HG03108 (cell line): ENCODE results near the gene ESPNL.
"Not testable (repeated sequence)": the region's sequence is repeated elsewhere in the genome, so short reads cannot be mapped to it uniquely, and the experiment has no call there.

Experiments used
- ATAC-seq: cut with Tn5 transposase; IDR thresholded peaks from one replicate; pipeline ENCODE4 v1.9.1; 2021; ENCODE audit warnings: moderate library complexity; ENCODE audit not compliant: unreplicated experiment

ESPNL gene, protein sequence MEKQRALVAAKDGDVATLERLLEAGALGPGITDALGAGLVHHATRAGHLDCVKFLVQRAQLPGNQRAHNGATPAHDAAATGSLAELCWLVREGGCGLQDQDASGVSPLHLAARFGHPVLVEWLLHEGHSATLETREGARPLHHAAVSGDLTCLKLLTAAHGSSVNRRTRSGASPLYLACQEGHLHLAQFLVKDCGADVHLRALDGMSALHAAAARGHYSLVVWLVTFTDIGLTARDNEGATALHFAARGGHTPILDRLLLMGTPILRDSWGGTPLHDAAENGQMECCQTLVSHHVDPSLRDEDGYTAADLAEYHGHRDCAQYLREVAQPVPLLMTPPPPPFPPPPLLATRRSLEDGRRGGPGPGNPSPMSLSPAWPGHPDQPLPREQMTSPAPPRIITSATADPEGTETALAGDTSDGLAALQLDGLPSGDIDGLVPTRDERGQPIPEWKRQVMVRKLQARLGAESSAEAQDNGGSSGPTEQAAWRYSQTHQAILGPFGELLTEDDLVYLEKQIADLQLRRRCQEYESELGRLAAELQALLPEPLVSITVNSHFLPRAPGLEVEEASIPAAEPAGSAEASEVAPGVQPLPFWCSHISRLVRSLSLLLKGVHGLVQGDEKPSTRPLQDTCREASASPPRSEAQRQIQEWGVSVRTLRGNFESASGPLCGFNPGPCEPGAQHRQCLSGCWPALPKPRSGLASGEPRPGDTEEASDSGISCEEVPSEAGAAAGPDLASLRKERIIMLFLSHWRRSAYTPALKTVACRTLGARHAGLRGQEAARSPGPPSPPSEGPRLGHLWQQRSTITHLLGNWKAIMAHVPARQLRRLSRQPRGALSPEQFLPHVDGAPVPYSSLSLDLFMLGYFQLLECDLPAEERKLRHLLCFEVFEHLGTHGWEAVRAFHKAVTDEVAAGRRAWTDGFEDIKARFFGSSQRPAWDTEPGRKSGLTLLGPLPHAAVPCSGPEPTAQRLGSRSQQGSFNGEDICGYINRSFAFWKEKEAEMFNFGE

GRCh38 chr2:238100049-238100820, at the start of gene ESPNL:
ESPNL (plus strand) TSS chr2:238100340; CDS start chr2:238100420, 80 bp downstream.
- ATAC-seq = no peak

GRCh38 chr2:238053191-238053776, 46.9 kb upstream of the ESPNL start:
- ATAC-seq = no peak

GRCh38 chr2:238055841-238056240, 44.3 kb upstream of the ESPNL start:
- ATAC-seq = no peak

GRCh38 chr2:238057696-238058575, 42.2 kb upstream of the ESPNL start:
- ATAC-seq = not testable (repeated sequence)

DNA sequence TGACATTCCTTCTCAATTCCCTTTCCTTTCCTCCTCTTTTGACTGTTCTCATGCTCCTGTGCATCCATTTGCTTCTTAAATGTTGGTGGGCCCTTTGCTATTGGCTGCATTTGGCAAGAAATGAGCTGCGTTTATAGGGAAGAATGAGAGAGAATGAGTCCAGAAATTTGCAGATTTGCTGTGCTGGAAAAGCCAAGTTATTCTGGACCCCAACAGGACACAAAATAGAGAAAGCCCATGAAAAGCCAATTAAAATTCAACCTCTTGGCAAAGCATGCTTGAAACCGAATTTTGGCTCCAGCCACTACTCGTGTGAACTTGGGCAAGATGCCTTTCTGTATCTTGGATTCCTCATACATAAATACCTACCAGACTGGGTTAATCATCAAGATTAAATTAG, 40.6 kb upstream of the ESPNL start:
- ATAC-seq = no peak

DNA sequence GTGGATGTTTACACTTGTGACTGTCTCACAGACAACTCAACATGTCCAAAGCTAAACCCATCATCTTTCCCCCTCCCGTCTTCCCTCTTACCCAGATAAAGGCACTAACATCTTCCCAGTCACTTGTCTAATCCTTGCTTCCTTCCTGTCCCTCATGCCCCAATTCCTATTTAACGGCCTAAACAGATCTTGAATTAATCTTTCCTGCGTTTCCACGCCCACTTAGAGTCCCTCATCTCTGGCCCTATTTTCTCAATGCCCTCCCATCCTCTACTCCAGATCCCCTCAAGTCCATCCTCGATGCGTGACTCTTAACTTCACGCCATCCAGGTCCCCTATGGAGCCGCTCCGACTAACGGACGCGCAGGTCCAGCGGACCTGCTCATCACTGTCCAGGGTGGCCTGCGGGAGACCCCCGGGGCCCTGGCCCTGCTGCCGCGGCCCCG, 40.0 kb upstream of the ESPNL start:
- ATAC-seq = no peak

- ATAC-seq = peak; percentile 94
Measured at GRCh38 chr2:238060542-238061314, 39.4 kb upstream of the ESPNL start, which contains the start of gene SCLY. SCLY (plus strand) TSS chr2:238061001; CDS start chr2:238061055, 54 bp downstream.

- peak; percentile 14 for ATAC-seq
Measured at GRCh38 chr2:238061315-238062202, 38.6 kb upstream of the ESPNL start.

DNA sequence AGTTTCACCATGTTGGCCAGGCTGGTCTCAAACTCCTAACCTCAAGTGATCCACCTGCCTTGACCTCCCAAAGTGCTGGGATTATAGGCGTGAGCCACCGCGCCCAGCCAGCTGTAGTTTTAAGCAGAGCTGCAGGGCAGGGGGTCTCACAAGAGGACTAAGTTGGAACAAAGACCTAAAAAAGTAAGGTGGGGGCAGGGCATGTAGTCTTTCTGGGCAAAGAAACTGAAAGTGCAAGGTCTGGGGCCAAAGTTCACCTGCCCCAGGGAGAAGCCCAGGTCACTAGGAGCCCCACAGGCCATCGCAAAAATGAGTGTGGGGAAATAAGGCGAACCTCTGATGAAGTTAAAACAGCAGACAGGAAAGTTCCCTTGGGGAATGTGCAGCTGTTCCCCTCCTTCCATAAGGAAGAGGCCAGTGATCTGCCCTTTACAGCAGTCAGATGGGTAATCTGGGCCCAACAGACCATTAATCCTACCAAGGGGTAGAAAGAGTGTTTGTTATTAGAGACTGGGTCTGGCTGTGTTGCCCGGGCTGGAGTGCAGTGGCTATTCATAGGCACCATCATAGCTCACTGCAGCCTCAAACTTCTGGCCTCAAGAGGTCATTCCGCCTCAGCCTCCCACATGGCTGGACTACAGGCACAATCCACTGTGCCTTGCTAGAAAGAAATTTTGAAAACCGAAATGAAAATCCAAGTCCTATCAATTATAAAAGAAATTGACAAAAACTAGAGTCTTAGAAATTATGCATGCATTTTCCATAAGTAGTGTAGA, 36.5 kb upstream of the ESPNL start:
- ATAC-seq = no peak

DNA sequence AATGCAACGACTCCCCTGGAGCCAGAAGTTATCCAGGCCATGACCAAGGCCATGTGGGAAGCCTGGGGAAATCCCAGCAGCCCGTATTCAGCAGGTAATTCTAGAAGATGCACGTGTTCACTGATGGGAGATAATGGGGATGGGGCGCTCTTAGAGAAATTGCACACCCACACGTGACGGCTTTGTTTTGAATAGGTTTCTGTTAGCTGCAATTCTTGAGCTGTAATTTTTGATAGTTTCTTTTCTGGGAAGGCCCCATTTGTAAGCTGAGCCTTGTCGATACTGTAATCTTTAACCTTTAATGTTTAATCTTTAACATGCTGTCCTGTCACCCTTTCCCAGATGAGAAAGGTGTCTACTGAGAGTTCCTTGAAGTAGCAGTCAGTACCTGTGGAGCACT, 35.8 kb upstream of the ESPNL start:
- no peak for ATAC-seq

GRCh38 chr2:238065071-238065846, 34.9 kb upstream of the ESPNL start:
- no peak for ATAC-seq

DNA sequence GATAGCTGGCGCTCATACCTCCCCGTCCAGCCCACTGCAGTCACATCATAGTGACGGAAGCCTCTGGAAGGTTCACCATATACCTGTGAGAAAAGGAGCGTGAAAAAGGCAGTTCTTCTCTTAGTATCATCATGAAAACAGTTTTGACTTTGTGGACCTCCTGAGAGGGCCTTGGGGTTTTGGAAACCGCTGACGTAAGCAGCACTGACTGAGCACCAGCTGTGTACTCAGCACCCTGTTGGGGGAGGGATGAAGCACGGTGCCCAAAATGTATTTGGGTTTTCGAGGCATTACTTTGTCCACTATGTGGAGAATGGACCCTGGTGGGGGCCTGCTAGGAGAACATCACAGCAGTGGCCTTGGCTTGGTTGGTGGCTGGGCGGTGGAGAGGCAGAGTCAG, 33.9 kb upstream of the ESPNL start:
- no peak for ATAC-seq

DNA sequence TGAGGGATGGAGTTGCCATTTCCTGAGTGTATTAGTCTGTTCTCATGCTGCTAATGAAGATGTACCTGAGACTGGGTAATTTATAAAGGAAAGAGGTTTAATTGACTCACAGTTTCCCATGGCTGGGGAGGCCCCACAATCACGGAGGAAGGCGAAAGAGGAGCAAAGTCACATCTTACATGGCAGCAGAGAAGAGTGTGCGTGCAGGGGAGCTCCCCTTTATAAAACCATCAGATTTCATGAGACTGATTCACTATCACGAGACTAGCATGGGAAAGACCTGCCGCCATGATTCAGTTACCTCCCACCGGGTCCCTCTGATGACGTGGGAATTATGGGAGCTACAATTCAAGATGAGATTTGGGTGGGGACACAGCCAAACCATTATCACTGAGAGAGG, 33.4 kb upstream of the ESPNL start:
- ATAC-seq = not testable (repeated sequence)

- ATAC-seq = no peak
Measured at GRCh38 chr2:238067939-238068338, 32.2 kb upstream of the ESPNL start.

GRCh38 chr2:238069021-238069709, 31.0 kb upstream of the ESPNL start:
- no peak for ATAC-seq
